Adipose tissue (tissue), 3 donors: ENCODE measurements around the gene DDX53. TPM values are rescaled to one million over a fixed set of nuclear protein-coding genes. Genes with fewer than 3 reads are reported as not detected.

Experiments used
- H3K27ac ChIP-seq: one replicate; pipeline ENCODE4 v1.5.1; 2013; ENCODE audit warnings: low read depth, low read length
- WGBS, 3 donors: extraction: QIAGEN DNeasy Blood & Tissue Kit; methylation state at CpG; one replicate each; pipeline ENCODE4 v1.1.7; 2013; 5-methylcytosine and 5-hydroxymethylcytosine counted together
- polyA plus RNA-seq, 3 donors: library from polyadenylated mRNA; stranded (reverse); fragments of 200-250 nt; gene quantifications; one replicate each; pipeline ENCODE4 v1.2.3, GENCODE V29; 2013
- donor health status: healthy with polysubstance abuse.
- donor health status: Bipolar disorder and iron deficiency.
- donor health status: healthy.

Gene DDX53
- not detected for polyA plus RNA-seq

DNA sequence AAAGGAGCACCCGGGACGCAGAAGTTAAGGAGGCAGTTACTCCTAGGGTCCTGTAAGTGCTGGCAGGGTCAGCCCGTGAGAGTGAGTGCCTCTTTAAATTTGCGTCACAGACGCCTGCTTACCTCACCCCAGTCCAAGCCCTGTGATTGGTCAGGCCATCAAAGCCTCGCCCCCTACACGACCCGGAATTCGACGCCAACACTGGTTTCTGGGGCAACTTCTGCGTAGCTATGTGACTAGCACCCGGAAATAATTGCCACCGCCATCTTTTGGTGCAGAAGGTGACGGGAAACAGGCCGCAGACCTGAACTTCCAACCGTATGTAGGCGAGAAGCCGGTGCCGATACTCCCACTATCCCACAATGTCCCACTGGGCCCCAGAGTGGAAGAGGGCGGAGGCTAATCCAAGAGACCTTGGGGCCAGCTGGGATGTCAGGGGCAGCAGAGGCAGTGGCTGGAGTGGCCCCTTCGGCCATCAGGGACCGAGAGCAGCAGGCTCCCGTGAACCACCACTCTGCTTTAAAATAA, at the start of gene DDX53:
TSS of gene DDX53 (plus strand) at position 265 of the 528 bp plus-strand sequence. CDS start at position 363, 98 bp downstream.
- 86 to 96% (median 93%) methylated on average over 23 of the region's 23 CpGs for WGBS, 3 donors
- no peak within 1 kb of the TSS for H3K27ac ChIP-seq

GRCh38 chrX:22950269-22951266, 49.2 kb upstream of the DDX53 start:
- 62 to 68% (median 65%) methylated on average over 5 of the region's 5 CpGs for WGBS, 3 donors

DNA sequence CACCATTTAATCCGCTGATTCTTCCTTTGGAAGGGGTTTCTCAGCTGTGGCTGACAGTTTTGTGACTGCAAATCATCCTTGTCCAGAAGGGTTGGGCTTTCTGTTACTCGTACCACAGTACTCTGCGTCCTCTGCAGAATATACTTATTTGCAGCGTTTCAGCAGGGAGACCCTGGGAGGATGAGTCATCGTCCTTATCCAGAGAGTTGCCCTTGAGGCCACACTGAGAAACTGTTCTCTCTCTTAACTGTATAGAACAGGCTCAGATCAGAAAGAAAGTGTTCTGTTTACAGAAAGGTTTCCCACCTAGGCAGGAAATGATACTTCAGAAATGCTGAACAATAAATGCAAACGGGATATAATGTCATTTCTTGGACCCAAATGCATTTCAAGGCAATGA, 47.8 kb upstream of the DDX53 start:
- WGBS, 3 donors = 36 to 44% (median 39%) methylated on average over 6 of the region's 6 CpGs
- H3K27ac ChIP-seq = no peak overlapping the region

More at GRCh38 chrX:22950269-22951266, 49.2 kb upstream of the DDX53 start:
- H3K27ac ChIP-seq = no peak overlapping the region

DNA sequence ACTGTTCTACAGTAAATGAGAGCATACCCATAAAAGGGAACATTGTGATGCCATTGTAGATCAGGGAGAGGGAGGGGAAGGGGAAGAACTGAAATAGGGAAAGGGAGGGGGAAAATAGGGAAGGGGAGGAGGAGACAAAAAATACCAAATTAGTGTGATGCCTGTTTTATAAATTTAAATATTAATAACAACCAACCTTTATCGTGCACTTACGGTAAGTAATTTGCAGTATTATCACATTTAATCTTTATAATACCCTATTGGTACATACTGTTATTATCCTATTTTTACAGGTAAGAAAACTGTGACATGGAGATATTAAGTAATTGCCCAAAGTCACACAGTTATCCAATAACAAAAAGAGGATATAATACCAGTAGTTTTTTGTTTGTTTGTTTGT, 41.5 kb upstream of the DDX53 start:
- H3K27ac ChIP-seq = no peak overlapping the region
- WGBS, 3 donors = 95 to 100% (median 97%) methylated on average over 2 of the region's 2 CpGs

DNA sequence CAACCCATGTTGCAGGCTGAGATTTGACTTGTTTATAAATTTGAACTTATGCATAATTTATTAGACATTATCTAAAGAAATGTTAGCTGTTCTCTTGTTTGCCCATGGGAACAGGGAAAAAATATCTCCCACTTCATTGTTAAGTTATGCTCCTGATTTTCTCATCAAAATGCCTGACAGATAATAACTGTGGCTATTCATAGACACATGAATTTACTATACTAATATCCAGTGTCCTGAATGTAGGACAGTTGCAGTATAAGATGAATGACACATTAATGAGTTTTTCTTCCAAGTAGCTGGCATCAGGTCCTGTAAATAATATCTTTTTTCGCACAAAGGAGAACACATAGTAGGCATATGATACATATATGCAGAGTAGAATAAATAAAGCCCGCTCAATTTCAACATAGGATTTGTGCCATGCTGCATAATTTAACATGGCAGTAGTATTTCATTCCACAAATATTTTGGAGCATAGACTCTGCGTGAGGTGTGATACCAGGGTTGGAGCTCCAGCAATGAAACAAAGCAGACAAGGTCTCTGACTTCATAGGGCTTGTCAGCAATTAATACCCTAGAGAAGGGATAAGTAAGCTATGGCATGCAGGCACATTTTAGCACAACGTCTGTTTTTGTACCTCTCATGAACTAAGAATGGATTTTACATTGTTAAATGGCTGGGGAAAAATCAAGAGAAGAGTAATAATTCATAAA, 40.4 kb upstream of the DDX53 start:
- WGBS, 3 donors = 69 to 78% (median 77%) methylated on average over 4 of the region's 4 CpGs
- H3K27ac ChIP-seq = no peak overlapping the region

GRCh38 chrX:22963196-22963595, 36.6 kb upstream of the DDX53 start:
- H3K27ac ChIP-seq = no peak overlapping the region
- 72 to 83% (median 78%) methylated on average over 2 of the region's 2 CpGs for WGBS, 3 donors

DNA sequence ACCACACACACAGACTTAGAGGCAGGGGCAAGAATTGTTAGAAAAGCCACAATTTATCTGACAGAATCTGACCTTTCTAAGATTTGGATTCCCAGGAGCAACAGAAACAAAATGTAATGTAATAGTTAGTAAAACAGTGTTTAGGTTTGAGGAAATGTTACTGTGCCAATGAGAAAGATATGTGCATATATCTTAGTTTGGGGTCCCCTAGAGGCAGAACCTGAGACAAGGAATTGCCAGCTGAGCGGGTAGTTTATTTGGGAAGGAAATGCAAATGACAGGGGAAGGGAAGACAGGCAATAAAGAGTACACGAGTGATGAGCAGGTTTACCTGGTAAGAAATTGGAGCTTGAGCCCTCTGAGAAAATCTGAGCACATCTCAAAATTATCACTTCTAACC, 31.3 kb upstream of the DDX53 start:
- 58 to 83% (median 63%) methylated on average over 2 of the region's 2 CpGs for WGBS, 3 donors
- H3K27ac ChIP-seq = no peak overlapping the region

DNA sequence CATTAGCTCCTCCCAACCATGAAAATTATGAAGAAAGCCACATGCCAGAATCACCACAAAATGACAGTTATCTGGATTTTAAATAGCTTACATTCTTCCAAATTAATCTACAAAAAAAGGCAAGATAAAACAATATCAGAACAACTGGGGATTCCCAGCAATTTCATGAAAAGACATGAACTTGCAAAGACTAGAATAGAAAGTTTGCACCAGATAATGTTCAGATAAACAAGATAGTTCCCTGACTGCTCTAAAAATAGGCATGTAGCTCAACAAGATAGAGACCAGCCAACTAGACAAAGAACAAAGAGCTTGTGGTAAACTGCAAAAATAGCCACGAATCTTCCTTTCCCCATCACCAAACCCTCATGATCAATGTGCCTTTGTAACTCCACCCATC, 30.3 kb upstream of the DDX53 start:
- 40 to 70% (median 59%) methylated on average over 1 of the region's 1 CpG for WGBS, 3 donors
- no peak overlapping the region for H3K27ac ChIP-seq

- 67 to 94% (median 68%) methylated on average over 1 of the region's 1 CpG for WGBS, 3 donors
- no peak overlapping the region for H3K27ac ChIP-seq
Measured at GRCh38 chrX:22970861-22971260, 28.9 kb upstream of the DDX53 start.

GRCh38 chrX:22974616-22975015, 25.1 kb upstream of the DDX53 start:
- no peak overlapping the region for H3K27ac ChIP-seq
- WGBS, 3 donors = 70 to 91% (median 85%) methylated on average over 4 of the region's 4 CpGs

DNA sequence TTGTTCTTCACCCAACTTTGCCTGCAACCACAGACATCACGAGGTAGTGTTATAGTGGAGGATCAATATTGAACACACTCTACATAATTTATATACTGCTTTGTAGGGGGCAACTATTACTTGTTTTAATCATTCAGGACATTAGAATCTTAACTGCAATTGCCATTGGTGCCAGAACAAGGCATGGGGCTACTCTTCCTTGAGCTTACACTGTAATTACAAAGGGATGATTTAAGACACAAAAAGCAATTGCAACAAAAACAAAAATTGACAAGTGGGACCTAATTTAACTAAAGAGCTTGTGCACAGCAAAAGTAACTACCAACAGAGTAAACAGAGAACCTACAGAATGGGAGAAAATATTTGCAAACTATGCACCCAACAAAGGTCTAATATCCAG, 24.0 kb upstream of the DDX53 start:
- no peak overlapping the region for H3K27ac ChIP-seq
- WGBS, 3 donors = 53 to 76% (median 75%) methylated on average over 1 of the region's 1 CpG

DNA sequence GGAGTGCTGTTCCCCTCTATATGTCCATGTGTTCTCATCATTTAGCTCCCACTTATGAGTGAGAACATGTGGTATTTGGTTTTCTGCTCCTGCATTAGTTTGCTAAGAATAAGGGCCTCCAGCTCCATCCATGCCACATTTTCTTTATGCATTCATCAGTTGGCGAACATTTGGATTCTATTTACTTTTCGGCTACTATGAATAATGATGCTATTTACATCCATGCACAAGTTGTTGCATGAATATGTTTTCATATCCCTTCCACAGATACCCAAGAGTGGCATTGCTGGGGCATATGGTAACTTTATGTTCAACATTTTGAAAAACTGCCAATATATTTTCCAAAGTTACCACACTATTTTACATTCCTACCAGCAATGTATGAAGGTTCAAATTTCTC, 13.8 kb upstream of the DDX53 start:
- H3K27ac ChIP-seq = no peak overlapping the region
- 83 to 98% (median 96%) methylated on average over 2 of the region's 2 CpGs for WGBS, 3 donors

- 45 to 90% (median 77%) methylated on average over 1 of the region's 1 CpG for WGBS, 3 donors
- H3K27ac ChIP-seq = no peak overlapping the region
Measured at GRCh38 chrX:22987452-22987851, 12.3 kb upstream of the DDX53 start.

DNA sequence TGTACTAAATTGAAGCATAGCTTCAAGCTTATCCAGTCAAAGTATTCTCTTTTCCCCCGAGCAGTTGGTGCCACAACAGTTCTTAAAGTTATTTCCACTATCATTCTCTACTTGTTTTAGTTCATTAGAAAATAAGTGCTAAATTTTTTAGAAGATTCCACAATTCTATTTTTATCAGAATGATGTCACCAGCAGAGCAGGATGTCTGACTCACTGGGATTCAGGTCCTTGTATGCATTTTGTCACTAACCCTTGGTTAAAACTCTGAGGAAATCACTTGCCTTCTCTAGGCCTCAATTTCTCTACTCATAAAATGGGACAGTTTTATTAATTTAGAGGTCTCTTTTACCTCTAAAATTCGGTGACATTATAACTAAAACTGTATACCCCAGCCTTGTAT, 3.4 kb downstream of the DDX53 start:
- 56 to 69% (median 64%) methylated on average over 2 of the region's 2 CpGs for WGBS, 3 donors
- H3K27ac ChIP-seq = no peak overlapping the region

- no peak overlapping the region for H3K27ac ChIP-seq
- 17 to 66% (median 62%) methylated on average over 1 of the region's 1 CpG for WGBS, 3 donors
Measured at GRCh38 chrX:23008431-23009099, 8.8 kb downstream of the DDX53 start.

DNA sequence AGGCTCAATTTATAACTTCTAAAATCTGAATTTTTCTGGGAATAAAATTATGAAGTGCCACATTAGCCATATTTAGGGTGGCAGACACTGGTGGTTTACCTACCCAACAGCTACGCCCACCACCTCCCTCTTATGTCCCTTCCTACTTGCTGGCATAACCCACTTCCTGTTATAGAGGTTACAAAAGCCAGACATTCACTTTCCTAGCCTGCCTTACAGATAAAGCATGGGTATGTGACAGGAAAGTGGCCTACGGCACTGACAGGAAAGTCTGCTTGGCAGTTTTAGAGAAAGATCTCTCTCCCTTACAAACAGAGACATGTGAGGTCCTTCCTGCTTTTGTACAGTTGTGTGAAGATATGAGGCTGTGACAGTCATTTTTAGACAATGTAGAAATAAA, 12.4 kb downstream of the DDX53 start:
- 42 to 63% (median 43%) methylated on average over 2 of the region's 2 CpGs for WGBS, 3 donors

DNA sequence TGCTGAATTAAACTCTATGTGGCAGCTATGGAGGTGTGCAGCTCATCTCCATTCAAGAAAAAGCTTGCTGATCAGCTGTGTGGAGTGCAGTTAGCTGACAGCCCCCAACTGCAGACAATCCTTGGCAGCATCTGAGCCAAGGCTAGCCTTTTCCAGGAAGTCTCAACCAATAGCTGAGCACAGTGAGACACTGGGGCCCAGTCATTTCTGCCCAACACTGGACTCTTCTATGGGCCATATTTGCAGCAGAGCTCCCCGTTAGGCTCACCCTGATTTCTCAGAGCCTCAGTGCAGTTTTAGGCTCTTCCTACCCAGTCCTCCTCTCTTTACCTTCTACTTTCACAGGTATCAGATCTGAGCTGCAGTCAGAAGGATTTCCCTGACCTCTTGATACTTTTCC, 12.9 kb downstream of the DDX53 start:
- H3K27ac ChIP-seq = no peak overlapping the region
- WGBS, 3 donors = 70 to 75% (median 72%) methylated on average over 1 of the region's 1 CpG

More for the DNA sequence above, 12.4 kb downstream of the DDX53 start:
- no peak overlapping the region for H3K27ac ChIP-seq

DNA sequence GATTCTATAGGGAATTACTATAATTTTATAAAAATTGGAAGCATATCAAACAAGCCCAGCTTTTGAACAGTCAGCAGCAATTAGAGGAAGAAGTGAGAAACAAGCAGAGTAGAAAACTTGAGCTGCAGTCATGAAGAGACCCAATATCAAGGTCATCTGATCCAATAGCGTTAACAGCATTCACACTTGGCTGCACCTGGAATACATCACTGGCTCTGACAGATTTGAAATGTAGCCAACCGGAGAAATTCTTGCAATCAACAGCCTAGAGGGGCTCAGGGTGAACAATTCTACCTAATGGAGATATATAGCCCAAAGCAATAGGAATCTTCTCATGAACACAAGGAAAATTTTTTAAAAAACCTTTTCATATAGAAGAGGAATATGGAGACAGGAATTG, 13.6 kb downstream of the DDX53 start:
- no peak overlapping the region for H3K27ac ChIP-seq
- 60 to 69% (median 64%) methylated on average over 2 of the region's 2 CpGs for WGBS, 3 donors

DNA sequence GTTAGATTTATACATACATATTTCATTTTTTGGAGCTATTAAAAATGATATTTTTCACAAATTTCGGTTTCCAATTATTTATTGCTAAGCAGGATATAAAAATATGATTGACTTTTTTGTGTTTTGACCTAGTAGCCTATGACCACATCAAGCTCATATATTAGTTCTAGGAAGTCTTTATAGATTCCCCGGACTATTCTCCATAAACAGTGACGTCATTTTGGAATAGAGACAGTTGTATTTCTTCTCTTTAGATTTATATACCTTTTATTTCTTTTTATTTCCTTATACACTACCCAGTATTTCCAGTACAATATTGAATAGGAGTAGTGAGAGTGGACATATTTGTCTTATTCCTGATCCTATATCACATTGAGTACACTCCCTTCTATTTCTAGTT, 31.8 kb downstream of the DDX53 start:
- WGBS, 3 donors = 61 to 80% (median 71%) methylated on average over 3 of the region's 3 CpGs
- H3K27ac ChIP-seq = no peak overlapping the region
